Spinal cord (tissue), 10 donors: ENCODE results near the gene HRAS. TPM values are rescaled to one million over a fixed set of nuclear protein-coding genes. Genes with fewer than 3 reads are reported as not detected.

Experiments used
- DNase-seq, 6 donors: peaks; one replicate each; pipeline versions ENCODE4 v3.0.0 to v3.0.0-alpha.2; 2013 to 2015; ENCODE audit warnings: low spot score in 6 of 6, low read depth in 4 of 6
- H3K27ac ChIP-seq: one replicate; pipeline ENCODE4 v1.5.1; 2013; ENCODE audit warnings: low read depth, low read length, control low read depth
- H3K27me3 ChIP-seq: one replicate; pipeline ENCODE4 v1.6.1; 2013; ENCODE audit warnings: low read length; ENCODE audit not compliant: control insufficient read depth, insufficient read depth
- H3K36me3 ChIP-seq: one replicate; pipeline ENCODE4 v1.6.1; 2013; ENCODE audit warnings: low read length; ENCODE audit not compliant: control insufficient read depth, insufficient read depth
- H3K4me1 ChIP-seq: one replicate; pipeline ENCODE4 v1.6.1; 2013; ENCODE audit warnings: low read length; ENCODE audit not compliant: control insufficient read depth, insufficient read depth
- H3K4me3 ChIP-seq: one replicate; pipeline ENCODE4 v1.5.1; 2013; ENCODE audit warnings: low read depth, low read length, control low read depth
- H3K9me3 ChIP-seq: one replicate; pipeline ENCODE4 v1.6.1; 2013; ENCODE audit warnings: low read length; ENCODE audit not compliant: control insufficient read depth, insufficient read depth
- WGBS: methylation state at CpG from one replicate; pipeline ENCODE4 v1.1.5; 2013; ENCODE audit warnings: missing lambda C conversion rate; ENCODE audit not compliant: insufficient coverage; 5-methylcytosine and 5-hydroxymethylcytosine counted together
- polyA plus RNA-seq, 2 donors: library from polyadenylated mRNA; unstranded; fragments of 120-200 nt; gene quantifications; one replicate each; pipeline ENCODE4 v1.2.1, GENCODE V29; 2013; ENCODE audit not compliant: insufficient read length in 2 of 2
- total RNA-seq, 2 donors: library from RNA; depleted of rRNA in 1 of 2; stranded (reverse); fragments of 120-200 nt in 1 of 2; fragments of >200 nt in 1 of 2; gene quantifications; one replicate each; pipeline versions ENCODE4 v1.2.3 to v1.2.4, GENCODE V29; 2013 to 2014
- donor health status: healthy.

HRAS gene
- total and polyA plus RNA-seq, 4 donors = 31.7 to 147 (median 99.3) TPM

DNA sequence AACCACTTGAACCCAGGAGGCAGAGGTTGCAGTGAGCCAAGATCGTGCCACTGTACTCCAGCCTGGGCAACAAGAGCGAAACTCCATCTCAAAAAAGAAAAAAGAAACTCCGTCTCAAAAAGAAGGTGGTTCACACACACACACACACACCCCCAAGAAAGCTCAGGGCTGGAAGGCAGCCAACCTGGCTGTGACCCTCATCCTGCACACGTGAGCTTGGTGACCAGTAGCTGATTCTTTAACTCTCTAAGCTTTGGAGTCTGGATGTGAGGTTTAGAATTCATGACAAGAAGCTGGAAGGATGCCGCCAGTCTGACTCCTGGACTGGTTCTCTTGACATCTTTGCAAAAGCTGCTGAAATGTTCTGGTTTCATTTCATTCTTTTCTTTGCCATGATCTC is 26.4 kb downstream of the HRAS start:
- no peak overlapping the region for H3K4me3 ChIP-seq
- H3K27ac ChIP-seq = no peak overlapping the region
- H3K9me3 ChIP-seq = no peaks in the 10 kb centered on the region
- H3K36me3 ChIP-seq = peaks cover 57% of the 10 kb centered on the region
- H3K4me1 ChIP-seq = peaks cover 34% of the 10 kb centered on the region
- H3K27me3 ChIP-seq = no peaks in the 10 kb centered on the region
- 81% methylated on average over 3 of the region's 5 CpGs for WGBS
- no peak for DNase-seq

DNA sequence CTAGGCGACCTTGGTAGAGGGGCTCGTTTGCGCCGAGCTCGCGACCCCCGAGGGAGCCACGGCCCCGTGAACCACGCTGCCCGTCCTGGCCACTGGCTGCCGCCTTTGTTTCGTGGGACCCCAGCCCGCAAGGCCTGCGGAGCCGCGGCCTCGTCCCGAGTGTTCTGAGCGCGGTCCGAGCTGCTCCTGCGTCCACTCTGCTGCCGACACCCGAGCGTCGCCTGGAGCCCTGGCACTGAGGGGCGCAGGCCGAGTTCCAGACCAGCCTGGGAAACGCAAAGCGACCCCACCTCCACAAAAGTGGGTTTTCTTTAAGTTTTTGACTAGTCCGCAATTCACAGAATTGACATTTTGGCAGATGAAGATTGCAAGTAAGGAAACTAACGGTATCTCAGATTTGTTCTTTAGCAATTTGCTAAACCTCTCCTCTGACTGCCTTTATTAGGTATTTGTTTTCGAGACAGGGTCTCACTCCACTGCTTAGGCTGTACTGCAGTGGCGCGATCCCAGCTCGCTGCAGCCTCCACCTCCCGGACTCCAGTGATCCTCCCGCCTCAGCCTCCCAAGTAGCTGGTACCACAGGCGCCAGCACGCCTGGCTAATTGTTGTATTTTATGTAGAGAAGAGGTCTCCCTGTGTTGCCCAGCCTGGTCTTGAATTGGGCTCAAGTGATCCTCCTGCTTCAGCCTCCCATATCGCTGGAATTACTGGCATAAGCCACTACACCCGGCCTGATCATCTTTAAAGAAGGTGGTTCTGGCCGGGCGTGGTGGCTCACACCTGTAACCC is 27.5 kb downstream of the HRAS start:
- Histone ChIP-seq H3K27ac (peak overlapping the region; percentile 64), H3K4me3 (peak overlapping the region; percentile 98), H3K9me3 (no peaks in the 10 kb centered on the region), H3K36me3 (peaks cover 50% of the 10 kb centered on the region), H3K4me1 (peaks cover 37% of the 10 kb centered on the region), H3K27me3 (no peaks in the 10 kb centered on the region)
- WGBS = 22% methylated on average over 34 of the region's 45 CpGs
- peak in 1 of 6 donors; percentile 5 for DNase-seq

DNA sequence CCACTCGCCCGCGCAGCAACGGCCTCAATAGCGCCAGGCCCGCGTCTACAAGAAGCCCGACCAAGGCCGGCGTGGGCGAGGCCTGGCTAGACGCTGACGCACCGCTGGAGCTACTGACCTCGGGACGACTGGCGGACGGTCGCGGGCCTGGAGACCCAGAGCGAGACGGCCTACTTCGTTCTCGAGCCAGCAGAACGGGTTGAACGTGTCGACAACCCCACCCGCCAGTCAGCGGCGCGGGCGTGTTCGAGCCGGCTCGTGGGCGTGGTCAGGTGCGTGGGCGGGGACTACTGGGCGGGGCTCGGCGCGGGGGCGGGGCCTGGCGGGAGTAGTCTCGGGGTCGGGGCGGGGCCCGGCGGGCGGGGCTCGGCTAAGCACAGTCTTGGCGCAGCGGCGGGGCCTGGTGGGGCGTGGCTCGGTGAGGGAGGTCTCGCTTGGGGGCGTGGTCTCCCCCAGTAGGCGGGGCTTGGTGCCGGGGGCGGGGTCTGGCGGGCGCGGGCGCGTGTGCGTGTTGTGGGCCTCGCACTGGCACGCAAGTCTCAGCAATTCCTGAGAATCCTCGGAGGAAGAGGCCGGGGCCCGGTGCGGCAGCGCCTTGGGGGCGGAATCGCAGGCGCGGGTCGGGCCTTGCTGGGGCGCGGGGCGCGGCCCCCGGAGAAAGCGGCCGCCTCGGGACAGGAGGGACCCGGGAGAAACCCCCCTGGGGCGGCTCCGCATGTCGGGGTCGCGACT is 28.2 kb downstream of the HRAS start, which contains the start of gene RNH1:
RNH1 (minus strand) TSS at position 248 of the 732 bp plus-strand sequence. CDS start 5,080 bp downstream, outside the sequence.
- Histone ChIP-seq H3K4me1 (peaks cover 44% of the 10 kb centered on the region), H3K9me3 (no peaks in the 10 kb centered on the region), H3K27ac (peak within 1 kb of the TSS; percentile 99), H3K4me3 (peak within 1 kb of the TSS; percentile 98), H3K27me3 (no peaks in the 10 kb centered on the region), H3K36me3 (peaks cover 51% of the 10 kb centered on the region)
- peak in 5 of 6 donors; percentile 78 to 98 (median 89) for DNase-seq
- under 1% methylated on average over 92 of the region's 93 CpGs for WGBS

DNA sequence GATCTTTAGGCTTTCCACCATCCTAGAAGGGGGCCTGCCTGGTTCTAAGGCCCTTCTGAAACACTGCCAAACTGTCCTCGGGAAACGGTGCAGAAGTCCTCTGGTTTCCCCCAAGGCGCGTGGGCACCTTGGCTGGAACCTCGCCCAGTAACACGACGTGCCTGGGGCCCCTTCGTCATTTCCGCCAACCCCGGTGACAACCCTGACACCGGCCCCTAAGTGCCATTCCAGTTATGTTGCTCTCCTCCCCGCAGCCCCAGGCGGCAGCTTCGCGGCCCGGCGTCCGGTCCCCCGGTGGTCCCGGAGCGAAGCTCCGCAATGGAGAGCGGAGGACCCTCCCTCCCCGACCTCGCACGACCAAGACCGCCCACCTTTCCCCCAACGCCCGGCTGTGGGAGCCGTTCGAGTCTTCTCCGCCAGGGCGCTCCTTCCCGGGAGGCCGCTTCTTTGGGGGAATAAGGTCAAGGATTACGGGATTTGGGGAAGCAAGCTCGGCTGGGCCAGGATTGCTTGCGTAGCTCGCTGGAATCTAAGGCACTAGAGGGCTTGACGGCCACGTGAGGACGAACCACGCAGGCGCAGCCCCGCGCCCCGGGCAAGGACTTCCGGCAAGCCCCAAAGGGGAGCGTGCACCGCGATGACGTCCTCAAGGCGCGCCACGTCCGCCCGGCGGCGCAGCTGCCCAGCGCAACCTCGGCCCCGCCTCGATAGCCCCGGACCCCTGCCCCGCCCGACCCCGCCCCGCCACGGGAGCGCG is 29.0 kb downstream of the HRAS start:
- WGBS = 0% methylated on average over 65 of the region's 71 CpGs
- Histone ChIP-seq H3K9me3 (no peaks in the 10 kb centered on the region), H3K4me1 (peaks cover 47% of the 10 kb centered on the region), H3K27ac (peak overlapping the region; percentile 99), H3K4me3 (peak overlapping the region; percentile 98), H3K36me3 (peaks cover 51% of the 10 kb centered on the region), H3K27me3 (no peaks in the 10 kb centered on the region)
- peak; percentile 88 to 99 (median 92) for DNase-seq

DNA sequence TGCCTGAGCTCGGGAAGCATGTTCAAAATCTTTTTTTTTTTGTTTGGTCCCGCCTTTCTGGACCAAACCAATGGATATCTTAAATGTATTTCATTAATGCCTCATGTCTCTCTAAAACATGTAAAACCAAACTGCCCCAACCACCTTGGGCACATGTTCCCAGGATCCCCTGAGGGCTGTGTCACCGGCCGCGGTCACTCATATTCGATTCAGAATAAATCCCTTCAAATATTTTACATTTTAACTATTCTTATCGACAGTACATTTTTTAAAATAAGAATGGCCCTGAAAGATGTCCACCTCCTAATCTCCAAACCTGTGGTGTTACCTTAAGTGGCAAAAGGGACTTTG is 30.4 kb downstream of the HRAS start:
- Histone ChIP-seq H3K4me3 (peak overlapping the region; percentile 27), H3K9me3 (no peaks in the 10 kb centered on the region), H3K27ac (no peak overlapping the region), H3K27me3 (no peaks in the 10 kb centered on the region), H3K36me3 (peaks cover 54% of the 10 kb centered on the region), H3K4me1 (peaks cover 47% of the 10 kb centered on the region)
- no peak for DNase-seq
- WGBS = 60% methylated on average over 1 of the region's 7 CpGs

DNA sequence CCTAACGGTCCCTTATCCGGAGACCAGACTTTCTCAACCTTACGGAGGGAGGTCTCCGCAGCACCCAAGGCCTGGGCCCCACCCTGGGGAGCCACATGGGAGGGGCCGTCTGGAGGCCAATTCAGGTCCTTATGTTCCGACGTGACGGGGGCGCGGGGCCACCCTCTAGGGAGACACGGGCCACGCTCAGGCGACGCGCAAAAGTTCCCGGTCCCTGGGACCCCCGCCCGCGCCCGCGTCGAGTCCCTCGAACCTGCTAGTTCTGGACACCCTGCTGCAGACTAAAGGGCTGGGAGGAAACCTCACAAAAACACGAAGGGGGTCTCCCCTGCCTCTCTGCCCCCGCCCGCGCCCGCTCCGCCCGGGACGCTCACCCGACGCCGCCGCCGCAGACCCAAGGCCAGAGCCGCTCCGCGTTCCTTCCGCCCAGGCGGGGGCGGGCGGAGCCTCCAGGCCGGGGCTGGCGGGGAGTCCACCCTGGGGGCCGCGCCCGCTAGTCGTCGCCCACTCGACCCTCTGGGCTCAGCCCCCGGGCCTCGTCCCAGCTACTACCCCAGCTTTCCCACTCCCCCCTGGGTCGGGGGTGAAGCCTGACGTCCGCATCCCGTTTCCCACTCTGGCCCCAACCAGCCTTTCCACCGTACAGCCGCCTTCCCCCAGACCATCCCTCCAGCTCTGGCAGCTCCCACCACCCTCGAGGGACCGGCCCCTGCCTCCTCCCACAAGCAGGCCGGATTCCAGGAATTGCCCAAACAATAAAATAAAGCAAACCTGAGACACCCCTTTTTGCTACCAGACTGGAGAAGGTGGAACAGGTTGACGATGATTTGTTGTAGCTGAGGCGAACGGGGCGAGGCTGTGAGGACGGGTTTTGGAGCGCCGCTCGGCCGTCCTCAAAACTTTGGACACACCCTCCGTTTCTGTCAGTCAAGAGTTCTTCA is 31.1 kb downstream of the HRAS start:
- WGBS = 23% methylated on average over 70 of the region's 72 CpGs
- peak overlapping the region; percentile 27 for H3K4me3 ChIP-seq
- no peaks in the 10 kb centered on the region for H3K9me3 ChIP-seq
- H3K4me1 ChIP-seq = peaks cover 47% of the 10 kb centered on the region
- no peak for DNase-seq
- no peaks in the 10 kb centered on the region for H3K27me3 ChIP-seq
- H3K36me3 ChIP-seq = peaks cover 54% of the 10 kb centered on the region
- peak overlapping the region; percentile 40 for H3K27ac ChIP-seq

DNA sequence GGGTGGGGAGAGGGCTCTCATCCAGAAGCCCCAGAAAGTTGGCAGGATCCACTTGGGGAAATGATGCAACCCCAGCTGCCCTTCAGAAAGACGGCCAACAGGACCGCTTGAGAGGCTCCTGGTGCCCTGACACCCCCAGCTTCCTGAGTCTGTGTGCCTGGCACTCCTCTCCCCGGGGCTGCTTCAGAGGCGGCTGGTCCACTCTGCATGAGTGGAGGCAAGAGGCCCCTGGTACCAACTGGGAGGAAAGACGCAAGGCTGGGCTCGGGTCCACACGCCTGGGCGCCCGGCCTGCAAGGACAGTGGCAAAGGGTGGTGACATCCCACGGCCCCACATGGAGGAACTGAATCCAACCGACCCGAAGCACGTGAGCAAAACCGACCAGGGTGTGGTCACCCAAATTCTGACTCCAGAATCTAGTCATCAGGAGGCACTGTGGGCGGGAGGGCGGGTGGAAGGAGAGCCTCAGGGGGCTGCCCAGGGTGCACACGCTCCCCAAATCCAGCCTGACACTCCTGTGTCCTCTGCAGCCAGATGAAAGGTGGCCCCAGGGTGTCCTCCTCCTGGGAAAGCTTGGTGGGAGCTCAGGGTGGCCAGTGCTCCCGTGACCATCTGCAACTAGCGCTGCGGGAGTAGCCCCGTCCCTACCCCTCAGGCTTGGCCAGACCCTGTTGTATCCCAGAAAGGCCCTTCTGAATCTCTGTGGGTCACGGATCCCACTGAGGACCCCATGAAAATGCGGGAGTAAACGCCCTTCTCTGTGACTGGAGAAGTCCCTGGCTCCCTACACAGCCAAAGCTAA is 32.0 kb downstream of the HRAS start:
- Histone ChIP-seq H3K9me3 (no peaks in the 10 kb centered on the region), H3K27me3 (no peaks in the 10 kb centered on the region), H3K4me1 (peaks cover 47% of the 10 kb centered on the region), H3K4me3 (peak overlapping the region; percentile 27), H3K27ac (no peak overlapping the region), H3K36me3 (peaks cover 58% of the 10 kb centered on the region)
- no peak for DNase-seq
- WGBS = 85% methylated on average over 23 of the region's 24 CpGs

DNA sequence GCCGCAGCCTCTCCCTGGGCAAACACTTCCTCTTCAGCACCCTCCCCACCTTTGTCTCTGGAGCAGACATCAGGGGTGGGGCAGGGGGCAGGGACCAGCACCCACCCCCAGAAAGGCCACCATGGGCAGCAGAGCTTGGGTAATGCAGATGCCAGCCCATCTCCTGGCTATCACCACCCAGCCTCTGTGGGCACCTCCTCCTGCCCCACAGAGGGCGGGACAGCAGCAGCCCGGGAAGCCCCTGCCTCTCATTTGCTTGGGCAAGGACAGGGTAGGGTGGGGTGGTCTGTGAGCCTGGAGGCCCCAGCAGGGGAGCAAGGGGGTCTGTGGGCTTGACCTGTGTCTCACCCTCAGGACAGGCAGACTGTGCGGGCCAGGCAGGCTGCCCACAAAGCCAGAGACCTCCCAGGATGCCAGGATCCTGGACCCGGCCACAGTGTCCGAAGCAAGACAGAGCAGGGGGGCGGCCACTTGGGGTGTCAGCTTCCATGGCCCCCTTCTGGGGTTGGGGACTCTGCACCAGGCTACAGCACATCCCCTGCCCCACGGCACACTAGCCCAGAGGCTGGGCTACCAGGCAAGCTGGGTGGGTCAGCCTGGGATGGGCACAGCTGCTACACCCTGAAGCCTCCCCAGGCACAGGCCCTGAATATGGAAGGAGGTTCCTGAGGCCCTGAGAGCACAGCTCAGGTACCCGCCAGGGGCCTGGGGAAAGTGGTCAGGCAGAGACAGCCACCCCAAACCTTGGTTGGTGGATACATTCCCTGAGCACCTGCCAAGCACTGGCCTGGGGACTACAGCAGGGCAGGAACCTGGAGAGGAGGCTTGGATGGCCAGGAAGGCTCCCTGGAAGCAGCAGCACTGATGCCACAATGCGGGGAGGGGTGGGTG is 32.8 kb downstream of the HRAS start:
- H3K27me3 ChIP-seq = no peaks in the 10 kb centered on the region
- no peak for DNase-seq
- no peaks in the 10 kb centered on the region for H3K9me3 ChIP-seq
- WGBS = 92% methylated on average over 9 of the region's 10 CpGs
- H3K36me3 ChIP-seq = peaks cover 61% of the 10 kb centered on the region
- peaks cover 39% of the 10 kb centered on the region for H3K4me1 ChIP-seq
- no peak overlapping the region for H3K27ac ChIP-seq
- H3K4me3 ChIP-seq = no peak overlapping the region
